Prostate gland (tissue), 2 donors: ENCODE measurements around the gene CTDSPL2. TPM values are rescaled to one million over a fixed set of nuclear protein-coding genes. Genes with fewer than 3 reads are reported as not detected.

Source experiments
- DNase-seq: peaks from one replicate; pipeline ENCODE4 v3.0.0-alpha.2; 2019; ENCODE audit warnings: low spot score
- H3K27ac ChIP-seq, 2 donors: fragments of 200-600 bp; sonication (generic); 2 replicates each; pipeline ENCODE4 v1.5.1; 2017 to 2019
- H3K27me3 ChIP-seq: fragments of 200-600 bp; sonication (generic); replicated peaks from 2 replicates; pipeline ENCODE4 v1.5.1; 2019; ENCODE audit not compliant: insufficient read depth
- H3K36me3 ChIP-seq, 2 donors: fragments of 200-600 bp; sonication (generic); 1 replicate in 1 of 2; 2 replicates in 1 of 2; pipeline versions ENCODE4 v1.5.1 to v1.8.1; 2017 to 2019
- H3K4me1 ChIP-seq: fragments of 200-600 bp; sonication (generic); replicated peaks from 2 replicates; pipeline ENCODE4 v1.5.1; 2019
- H3K4me3 ChIP-seq, 2 donors: fragments of 200-600 bp; sonication (generic); 2 replicates each; pipeline ENCODE4 v1.5.1; 2017 to 2019
- H3K9me3 ChIP-seq: fragments of 200-600 bp; sonication (generic); 2 replicates; pipeline ENCODE4 v1.5.1; 2017
- POLR2A ChIP-seq: fragments of 450-650 bp; IDR thresholded peaks from one replicate; pipeline ENCODE4 v1.6.1; 2016; ENCODE audit warnings: antibody characterized with exemption, mild to moderate bottlenecking
- POLR2AphosphoS5 ChIP-seq: sonication (generic); formaldehyde crosslinking; IDR thresholded peaks from one replicate; pipeline ENCODE4 v1.6.1; 2017; ENCODE audit warnings: antibody characterized with exemption
- WGBS: methylation state at CpG from one replicate; pipeline ENCODE4 v1.1.5; 2018; 5-methylcytosine and 5-hydroxymethylcytosine counted together
- intact Hi-C: fragments of 100-400 bp; cut with DNase I; formaldehyde crosslinking; loops from one replicate; pipeline ENCODE4 v1.14.2; 2022
- total RNA-seq, 2 donors: library from RNA; depleted of rRNA; stranded (reverse); fragments of >200 nt; gene quantifications; one replicate each; pipeline ENCODE4 v1.1.0, GENCODE V29; 2016
- TF ChIP-seq, protein P1 (sequence below), 4 experiments: fragments of 200-600 bp in 2 of 4; fragments of 450-650 bp in 2 of 4; sonication (generic) in 2 of 4; IDR thresholded peaks; 1 replicate in 3 of 4; 2 replicates in 1 of 4; pipeline ENCODE4 v1.5.1; 2016 to 2019; ENCODE audit warnings: antibody characterized with exemption in 4 of 4, mild to moderate bottlenecking in 2 of 4, moderate library complexity in 2 of 4

Gene CTDSPL2
- total RNA-seq, 2 donors from 2014 or later = 32.5 to 67.5 TPM

DNA sequence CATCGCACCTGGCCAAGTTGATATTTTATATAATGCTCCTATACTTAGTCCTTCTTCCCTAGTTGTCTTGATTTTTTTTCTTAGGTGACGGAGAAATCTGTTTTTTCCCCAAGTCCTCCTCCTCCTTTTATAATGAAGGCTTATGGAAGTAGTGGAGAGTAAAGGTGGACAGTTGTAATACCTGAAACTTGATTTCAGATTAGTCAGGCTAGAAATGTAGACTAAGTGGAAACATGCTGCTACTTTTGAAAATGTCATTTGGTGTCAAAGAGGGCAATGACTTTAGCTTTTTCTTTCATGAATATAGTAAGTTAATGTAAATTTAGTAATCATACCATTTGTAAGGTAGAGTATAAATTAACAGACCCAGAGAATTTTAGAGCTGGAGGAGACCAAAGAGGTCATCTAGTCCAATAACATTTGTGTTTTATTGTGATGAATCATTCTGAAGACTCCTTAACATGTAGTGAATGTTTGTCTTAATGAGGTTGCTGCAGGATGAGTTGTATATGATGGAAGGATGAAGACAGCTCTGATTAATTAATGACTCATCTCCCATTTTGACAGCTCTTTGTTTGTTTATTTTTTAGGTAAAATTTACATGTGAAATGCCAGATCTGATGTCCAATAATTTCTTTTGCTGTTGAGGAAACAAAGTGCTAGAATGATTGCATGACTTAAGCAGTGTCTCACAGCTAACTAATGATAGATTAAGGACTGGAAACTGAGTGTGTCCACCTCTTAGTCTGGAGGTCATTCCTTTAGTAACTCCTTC lies 8.7 kb downstream of the CTDSPL2 start:
- TF ChIP-seq POLR2A (no peak), POLR2AphosphoS5 (no peak)
- TF ChIP-seq, protein P1, sequence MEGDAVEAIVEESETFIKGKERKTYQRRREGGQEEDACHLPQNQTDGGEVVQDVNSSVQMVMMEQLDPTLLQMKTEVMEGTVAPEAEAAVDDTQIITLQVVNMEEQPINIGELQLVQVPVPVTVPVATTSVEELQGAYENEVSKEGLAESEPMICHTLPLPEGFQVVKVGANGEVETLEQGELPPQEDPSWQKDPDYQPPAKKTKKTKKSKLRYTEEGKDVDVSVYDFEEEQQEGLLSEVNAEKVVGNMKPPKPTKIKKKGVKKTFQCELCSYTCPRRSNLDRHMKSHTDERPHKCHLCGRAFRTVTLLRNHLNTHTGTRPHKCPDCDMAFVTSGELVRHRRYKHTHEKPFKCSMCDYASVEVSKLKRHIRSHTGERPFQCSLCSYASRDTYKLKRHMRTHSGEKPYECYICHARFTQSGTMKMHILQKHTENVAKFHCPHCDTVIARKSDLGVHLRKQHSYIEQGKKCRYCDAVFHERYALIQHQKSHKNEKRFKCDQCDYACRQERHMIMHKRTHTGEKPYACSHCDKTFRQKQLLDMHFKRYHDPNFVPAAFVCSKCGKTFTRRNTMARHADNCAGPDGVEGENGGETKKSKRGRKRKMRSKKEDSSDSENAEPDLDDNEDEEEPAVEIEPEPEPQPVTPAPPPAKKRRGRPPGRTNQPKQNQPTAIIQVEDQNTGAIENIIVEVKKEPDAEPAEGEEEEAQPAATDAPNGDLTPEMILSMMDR (IDR thresholded peaks at IDR 0.05) = no peak
- Histone ChIP-seq H3K27ac (no peak overlapping the region), H3K4me3 (no peak overlapping the region), H3K4me1 (no peaks in the 10 kb centered on the region), H3K27me3 (no peaks in the 10 kb centered on the region), H3K36me3 (no peaks in the 10 kb centered on the region), H3K9me3 (no peaks in the 10 kb centered on the region)
- no peak for DNase-seq
- 97% methylated on average over 2 of the region's 2 CpGs for WGBS
- intact Hi-C loops = no loop called here

DNA sequence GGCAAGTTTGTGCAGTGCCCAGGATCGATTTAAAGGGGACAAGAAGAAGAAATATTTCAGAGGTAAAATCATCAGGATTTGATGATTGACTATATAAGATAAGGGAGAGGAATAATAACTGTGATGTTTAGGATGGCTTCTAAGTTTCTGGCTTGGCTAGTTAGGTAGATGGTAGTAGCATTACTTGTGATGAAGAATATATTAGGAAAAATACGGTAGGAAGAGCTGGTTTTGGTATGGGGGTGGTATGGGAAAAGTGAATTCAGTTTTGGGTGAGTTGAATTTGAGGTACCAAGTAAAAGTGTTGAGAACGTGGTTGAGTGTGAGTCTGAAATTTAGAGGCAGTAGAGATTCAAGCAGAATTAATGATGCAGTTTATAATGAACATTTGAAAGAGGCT lies 11.0 kb downstream of the CTDSPL2 start:
- Histone ChIP-seq H3K27me3 (no peaks in the 10 kb centered on the region), H3K4me1 (no peaks in the 10 kb centered on the region), H3K4me3 (no peak overlapping the region), H3K36me3 (no peaks in the 10 kb centered on the region), H3K9me3 (no peaks in the 10 kb centered on the region), H3K27ac (no peak overlapping the region)
- DNase-seq = no peak
- intact Hi-C loops = no loop called here
- WGBS = 85% methylated on average over 3 of the region's 3 CpGs
- TF ChIP-seq, protein P1 (IDR thresholded peaks at IDR 0.05) = no peak
- TF ChIP-seq POLR2AphosphoS5 (no peak), POLR2A (no peak)

DNA sequence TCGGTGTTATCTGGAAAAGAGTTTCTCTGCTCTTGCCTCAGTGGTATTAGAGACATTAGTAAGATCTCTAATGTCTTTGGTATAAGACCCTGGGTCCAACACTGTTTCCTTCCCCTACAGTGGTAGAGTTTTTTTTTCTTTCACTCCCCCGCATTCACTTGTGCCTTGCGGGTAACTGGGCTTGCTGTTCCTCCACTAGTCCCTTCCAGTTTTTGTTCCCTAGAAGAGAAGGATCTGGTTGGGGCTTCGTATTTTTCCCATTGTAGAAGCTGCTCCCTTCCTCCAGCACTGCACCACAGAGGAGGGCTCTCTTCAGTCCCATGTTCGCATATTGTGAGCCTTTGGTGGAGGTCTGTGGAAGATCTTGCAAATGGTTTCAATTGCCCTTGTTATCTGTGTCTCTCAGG lies 13.7 kb downstream of the CTDSPL2 start:
- no peak overlapping the region for H3K4me3 ChIP-seq
- H3K36me3 ChIP-seq = no peaks in the 10 kb centered on the region
- H3K27ac ChIP-seq = no peak overlapping the region
- TF ChIP-seq POLR2A (no peak), POLR2AphosphoS5 (no peak)
- TF ChIP-seq, protein P1 (IDR thresholded peaks at IDR 0.05) = no peak
- no peaks in the 10 kb centered on the region for H3K27me3 ChIP-seq
- H3K4me1 ChIP-seq = no peaks in the 10 kb centered on the region
- H3K9me3 ChIP-seq = no peaks in the 10 kb centered on the region
- intact Hi-C loops = no loop called here
- WGBS = 86% methylated on average over 5 of the region's 5 CpGs
- DNase-seq = no peak

DNA sequence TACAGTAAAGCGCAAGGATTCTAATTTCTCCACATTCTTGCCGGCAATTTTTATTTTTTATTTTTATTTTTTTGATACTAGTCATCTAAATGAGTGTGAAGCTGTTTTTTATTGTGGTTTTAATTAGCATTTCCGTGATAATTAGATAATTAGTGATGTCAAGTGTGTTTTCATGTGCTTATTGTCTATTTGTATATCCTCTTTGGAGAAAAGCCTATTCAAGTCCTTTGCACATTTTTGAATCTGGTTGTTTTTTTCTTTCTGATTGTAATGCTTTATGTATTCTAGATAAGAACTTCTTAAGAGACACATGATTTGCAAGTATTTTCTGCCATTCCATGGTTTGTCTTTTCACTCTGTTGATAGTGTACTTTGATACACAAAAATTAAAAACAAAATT lies 16.1 kb downstream of the CTDSPL2 start:
- intact Hi-C loops = no loop called here

More for the DNA sequence above, 16.1 kb downstream of the CTDSPL2 start:
- WGBS = 94% methylated on average over 3 of the region's 3 CpGs
- H3K9me3 ChIP-seq = no peaks in the 10 kb centered on the region
- no peak overlapping the region for H3K27ac ChIP-seq
- H3K36me3 ChIP-seq = no peaks in the 10 kb centered on the region
- TF ChIP-seq, protein P1 (IDR thresholded peaks at IDR 0.05) = no peak
- TF ChIP-seq POLR2A (no peak), POLR2AphosphoS5 (no peak)
- no peaks in the 10 kb centered on the region for H3K27me3 ChIP-seq
- no peaks in the 10 kb centered on the region for H3K4me1 ChIP-seq
- no peak overlapping the region for H3K4me3 ChIP-seq
- DNase-seq = no peak
